Large intestine (tissue), 1 donor: Measurements from ENCODE around the gene GLO1. TPM values are rescaled to one million over a fixed set of nuclear protein-coding genes. Genes with fewer than 3 reads are reported as not detected.

Source experiments
- polyA plus RNA-seq: library from polyadenylated mRNA; unstranded; fragments of 120-200 nt; gene quantifications from one replicate; pipeline ENCODE4 v1.2.1, GENCODE V29; 2013

GLO1 gene
- polyA plus RNA-seq, 1 donor, result 86.9 TPM

Other genes with a start within 250 kb of the GLO1 start
- 7.8 TPM for gene BTBD9, start 63.2 kb downstream of the GLO1 start, polyA plus RNA-seq
- 0.01 TPM for gene DNAH8, start 12.2 kb upstream of the GLO1 start, polyA plus RNA-seq